Stomach smooth muscle (tissue), 2 donors: ENCODE results near the gene POMT1.
A peak's percentile ranks its signal among the peaks of the same experiment; 100 is the strongest.

Experiments used
- H3K27ac ChIP-seq: one replicate; pipeline ENCODE4 v1.7.0; 2013; ENCODE audit warnings: mild to moderate bottlenecking, low read length, inconsistent platforms
- H3K27me3 ChIP-seq, 2 donors: one replicate each; pipeline ENCODE4 v1.7.0; 2013; ENCODE audit warnings: low read length in 2 of 2; ENCODE audit not compliant: insufficient read depth in 2 of 2, control insufficient read depth in 1 of 2
- H3K36me3 ChIP-seq, 2 donors: one replicate each; pipeline ENCODE4 v1.7.0; 2013; ENCODE audit warnings: low read length in 2 of 2; ENCODE audit not compliant: control insufficient read depth in 2 of 2, insufficient read depth in 2 of 2
- H3K4me1 ChIP-seq: one replicate; pipeline ENCODE4 v1.7.0; 2013; ENCODE audit warnings: low read length; ENCODE audit not compliant: control insufficient read depth, insufficient read depth
- H3K4me3 ChIP-seq, 2 donors: one replicate each; pipeline ENCODE4 v1.7.0; 2013; ENCODE audit warnings: low read length in 2 of 2
- H3K9ac ChIP-seq, 2 donors: one replicate each; pipeline ENCODE4 v1.7.0; 2013; ENCODE audit warnings: low read length in 2 of 2, mild to moderate bottlenecking in 1 of 2
- H3K9me3 ChIP-seq, 2 donors: one replicate each; pipeline ENCODE4 v1.7.0; 2013; ENCODE audit warnings: low read length in 2 of 2; ENCODE audit not compliant: control insufficient read depth in 2 of 2
- donor health status: healthy.
- donor health status: Pancreatic carcinoma.

The POMT1 gene

GRCh38 chr9:131525643-131526565 is 23.2 kb downstream of the POMT1 start:
- Histone ChIP-seq H3K4me3 (no peak overlapping the region), H3K9ac (no peak overlapping the region), H3K4me1 (peaks cover 16% of the 10 kb centered on the region), H3K27ac (no peak overlapping the region), H3K9me3 (no peaks in the 10 kb centered on the region), H3K27me3 (no peaks in the 10 kb centered on the region), H3K36me3 (peaks cover 58 to 62% of the 10 kb centered on the region in 2 donors)

GRCh38 chr9:131528186-131528585 is 25.5 kb downstream of the POMT1 start:
- H3K36me3 ChIP-seq, result peaks cover 39 to 44% of the 10 kb centered on the region in 2 donors
- H3K4me3 ChIP-seq, result no peak overlapping the region
- no peaks in the 10 kb centered on the region for H3K27me3 ChIP-seq
- no peak overlapping the region for H3K9ac ChIP-seq
- no peak overlapping the region for H3K27ac ChIP-seq
- no peaks in the 10 kb centered on the region for H3K9me3 ChIP-seq
- H3K4me1 ChIP-seq, result peaks cover 19% of the 10 kb centered on the region

GRCh38 chr9:131528886-131529505 is 26.3 kb downstream of the POMT1 start:
- Histone ChIP-seq H3K4me3 (no peak overlapping the region), H3K36me3 (peaks cover 34 to 41% of the 10 kb centered on the region in 2 donors), H3K27me3 (no peaks in the 10 kb centered on the region), H3K4me1 (peaks cover 19% of the 10 kb centered on the region), H3K9ac (no peak overlapping the region), H3K27ac (peak overlapping the region; percentile 11), H3K9me3 (no peaks in the 10 kb centered on the region)

GRCh38 chr9:131529597-131530545 is 27.2 kb downstream of the POMT1 start:
- Histone ChIP-seq H3K4me3 (peak overlapping the region; percentile 79 to 83), H3K4me1 (peaks cover 19% of the 10 kb centered on the region), H3K27ac (peak overlapping the region; percentile 11), H3K27me3 (no peaks in the 10 kb centered on the region), H3K36me3 (peaks cover 27 to 33% of the 10 kb centered on the region in 2 donors), H3K9ac (peak overlapping the region; percentile 81 to 82), H3K9me3 (no peaks in the 10 kb centered on the region)

GRCh38 chr9:131530546-131530919 is 27.8 kb downstream of the POMT1 start:
- H3K4me1 ChIP-seq, result peaks cover 19% of the 10 kb centered on the region
- H3K36me3 ChIP-seq, result peaks cover 24 to 30% of the 10 kb centered on the region in 2 donors
- H3K27ac ChIP-seq, result peak overlapping the region; percentile 55
- H3K9me3 ChIP-seq, result no peaks in the 10 kb centered on the region
- H3K9ac ChIP-seq, result peak overlapping the region; percentile 81 to 82
- no peaks in the 10 kb centered on the region for H3K27me3 ChIP-seq
- H3K4me3 ChIP-seq, result peak overlapping the region; percentile 79 to 83

- H3K4me3 ChIP-seq, result peak within 1 kb of the TSS; percentile 79 to 83
- H3K9me3 ChIP-seq, result no peaks in the 10 kb centered on the region
Observed at GRCh38 chr9:131530920-131531832, 28.5 kb downstream of the POMT1 start, which contains the start of gene UCK1. TSS of gene UCK1 (minus strand) at chr9:131531263. CDS start at chr9:131531174, 89 bp downstream.

GRCh38 chr9:131534721-131535237 is 32.1 kb downstream of the POMT1 start:
- Histone ChIP-seq H3K4me3 (no peak overlapping the region), H3K27me3 (no peaks in the 10 kb centered on the region), H3K27ac (no peak overlapping the region), H3K9me3 (no peaks in the 10 kb centered on the region), H3K36me3 (peaks cover 0 to under 1% of the 10 kb centered on the region in 2 donors), H3K4me1 (peaks cover 12% of the 10 kb centered on the region), H3K9ac (no peak overlapping the region)

More at GRCh38 chr9:131530920-131531832, 28.5 kb downstream of the POMT1 start, which contains the start of gene UCK1:
- H3K9ac ChIP-seq, result peak within 1 kb of the TSS; percentile 81 to 82
- H3K27me3 ChIP-seq, result no peaks in the 10 kb centered on the region
- H3K27ac ChIP-seq, result peak within 1 kb of the TSS; percentile 55
- peaks cover 19% of the 10 kb centered on the region for H3K4me1 ChIP-seq
- H3K36me3 ChIP-seq, result peaks cover 21 to 25% of the 10 kb centered on the region in 2 donors

- Histone ChIP-seq H3K4me1 (no peaks in the 10 kb centered on the region), H3K9me3 (peaks cover 0 to 2% of the 10 kb centered on the region in 2 donors), H3K36me3 (no peaks in the 10 kb centered on the region), H3K4me3 (no peak overlapping the region), H3K27me3 (no peaks in the 10 kb centered on the region), H3K9ac (no peak overlapping the region), H3K27ac (no peak overlapping the region)
Observed at GRCh38 chr9:131537946-131538345, 35.2 kb downstream of the POMT1 start.

- Histone ChIP-seq H3K27ac (no peak overlapping the region), H3K9ac (no peak overlapping the region), H3K36me3 (no peaks in the 10 kb centered on the region), H3K4me1 (no peaks in the 10 kb centered on the region), H3K9me3 (peaks cover 5 to 6% of the 10 kb centered on the region in 2 donors), H3K4me3 (no peak overlapping the region), H3K27me3 (no peaks in the 10 kb centered on the region)
Observed at GRCh38 chr9:131539223-131539923, 36.7 kb downstream of the POMT1 start.
